Measurements from ENCODE around the gene MAPT.

GRCh38 chr17:45934044-45934979 lies 40.0 kb downstream of the MAPT start:
- TF ChIP-seq CTCF (IDR thresholded peaks at IDR 0.05; ENCODE audit: low read depth, low read length) = no peak
- TF ChIP-seq POLR2A (IDR thresholded peaks at IDR 0.05; ENCODE audit: extremely low read depth, insufficient read length) = no peak
- TF ChIP-seq MYC (IDR thresholded peaks at IDR 0.05; ENCODE audit: low read depth, low read length) = no peak
- TF ChIP-seq MAX (IDR thresholded peaks at IDR 0.05; ENCODE audit: low read depth, low read length) = no peak

Measured in NB4 (cell line).